NAMALWA (cell line): Measurements from ENCODE around the gene HPS6.

ENCODE experiments used
- DNase-seq: peaks from one replicate; pipeline ENCODE4 v3.0.0-alpha.2; 2015; ENCODE audit warnings: low spot score

HPS6 gene

DNA sequence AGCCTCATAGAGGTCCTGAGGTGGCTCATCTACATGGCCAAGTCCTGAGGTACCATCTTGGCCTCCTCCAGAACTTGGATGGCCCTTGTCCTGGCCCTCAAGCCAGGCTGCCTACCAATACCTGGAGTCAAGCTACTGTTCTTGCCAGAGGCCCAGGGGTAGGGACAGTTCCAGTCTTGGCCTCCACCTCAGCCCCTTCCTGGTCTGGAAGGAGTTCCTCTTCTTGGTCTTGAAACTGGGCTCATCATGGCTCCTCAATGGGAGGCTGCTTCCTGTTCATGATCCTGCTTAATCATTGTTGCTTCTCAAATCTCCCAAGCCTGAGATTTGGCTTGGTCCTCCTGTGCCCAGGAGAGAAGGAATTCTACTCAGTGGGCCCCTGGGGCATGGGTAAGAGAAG, 3.9 kb downstream of the HPS6 start:
- DNase-seq: no peak

DNA sequence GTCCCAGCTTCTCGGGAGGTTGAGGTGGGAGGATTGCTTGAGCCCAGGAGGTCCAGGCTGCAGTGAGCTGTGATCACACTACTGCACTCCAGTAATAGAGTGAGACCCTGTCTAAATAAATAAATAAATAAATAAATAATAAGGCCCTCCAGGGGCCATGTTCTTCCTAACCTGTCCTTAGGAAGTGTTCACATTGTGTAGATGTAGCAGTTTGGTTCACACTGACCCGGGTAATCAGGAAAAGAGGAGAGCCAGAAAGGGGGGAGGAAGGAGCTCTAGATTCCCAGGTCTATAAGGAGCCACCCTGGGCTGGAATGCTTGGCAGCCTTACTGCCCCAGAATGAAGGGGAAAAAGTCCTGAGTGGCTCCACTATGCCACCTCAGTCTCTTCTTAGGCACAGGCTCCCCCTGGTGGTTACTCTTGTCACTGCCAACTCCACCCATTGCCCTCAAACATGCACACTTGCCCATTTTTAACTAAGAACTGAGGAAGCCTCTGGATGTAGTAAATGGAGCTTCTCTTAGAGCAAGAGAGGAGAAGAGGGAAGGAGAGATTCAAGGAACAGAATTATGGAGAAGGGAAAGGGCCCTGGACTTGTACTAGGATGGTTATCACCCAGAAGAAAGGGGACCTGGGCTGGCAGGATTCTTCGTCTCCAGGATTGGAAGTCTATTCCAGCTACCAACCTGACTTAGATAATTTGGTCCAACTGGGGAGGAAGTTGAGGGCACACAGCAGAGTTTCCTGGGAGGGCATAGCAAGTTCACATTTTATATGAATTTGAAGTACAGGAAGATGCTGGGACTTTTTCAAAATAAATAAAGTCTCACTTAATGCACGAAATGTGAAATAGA, 7.8 kb downstream of the HPS6 start:
- peak; percentile 87 for DNase-seq

DNA sequence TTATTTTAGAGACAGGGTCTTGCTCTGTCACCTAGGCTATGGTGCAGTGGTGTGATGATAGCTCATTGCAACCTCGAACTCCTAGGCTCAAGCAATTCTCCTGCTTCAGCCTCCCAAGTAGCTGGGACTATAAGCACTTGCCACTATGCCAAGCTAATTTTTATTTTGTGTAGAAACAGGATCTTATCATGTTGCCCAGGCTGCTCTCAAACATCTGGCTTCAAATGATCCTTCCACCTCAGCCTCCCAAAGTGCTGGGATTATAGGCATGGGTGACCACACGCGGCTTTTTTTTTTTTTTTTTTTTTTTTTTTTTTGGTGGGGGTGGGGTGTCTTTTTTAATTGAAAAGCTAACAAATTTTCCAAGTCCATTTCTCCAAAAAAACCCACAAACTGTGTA, 18.4 kb downstream of the HPS6 start:
- DNase-seq: no peak

DNA sequence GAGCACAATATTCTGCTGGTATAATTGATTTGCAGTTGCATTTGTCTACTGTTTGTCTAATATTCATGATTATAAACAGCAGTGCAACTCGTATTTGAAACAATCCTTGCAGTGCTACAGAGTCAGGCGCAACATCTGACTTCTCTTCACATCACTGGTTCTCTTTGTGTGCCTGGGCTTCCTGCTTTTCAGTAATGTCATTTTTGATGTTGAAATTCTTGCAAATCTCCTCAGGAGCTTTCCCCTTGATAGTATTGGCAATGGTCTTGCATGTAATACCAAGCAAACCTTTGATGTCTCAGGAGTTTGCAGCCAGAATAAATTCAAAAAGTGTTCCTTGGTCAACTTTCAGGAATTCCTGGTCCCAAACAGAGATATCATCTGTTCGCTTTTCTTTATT, 20.2 kb downstream of the HPS6 start:
- DNase-seq: no peak

DNA sequence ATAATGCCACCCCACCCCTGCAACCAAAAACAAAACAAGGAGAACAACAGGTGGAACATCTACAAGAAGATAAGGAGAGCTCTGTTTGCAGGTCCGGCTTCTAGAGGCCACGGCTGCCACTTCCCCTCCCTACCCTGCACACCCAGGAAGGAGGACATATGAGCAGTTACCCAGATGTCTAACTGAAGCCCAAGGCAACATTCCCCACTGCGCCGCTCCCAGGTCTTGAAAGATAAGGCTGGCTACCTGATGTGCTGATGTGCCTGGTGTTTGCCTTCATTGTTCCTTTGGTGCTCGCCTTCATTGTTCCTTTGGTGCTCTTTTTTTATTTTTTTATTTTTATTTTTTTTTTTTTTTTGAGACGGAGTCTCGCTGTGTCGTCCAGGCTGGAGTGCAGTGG, 21.0 kb downstream of the HPS6 start:
- DNase-seq: no peak

DNA sequence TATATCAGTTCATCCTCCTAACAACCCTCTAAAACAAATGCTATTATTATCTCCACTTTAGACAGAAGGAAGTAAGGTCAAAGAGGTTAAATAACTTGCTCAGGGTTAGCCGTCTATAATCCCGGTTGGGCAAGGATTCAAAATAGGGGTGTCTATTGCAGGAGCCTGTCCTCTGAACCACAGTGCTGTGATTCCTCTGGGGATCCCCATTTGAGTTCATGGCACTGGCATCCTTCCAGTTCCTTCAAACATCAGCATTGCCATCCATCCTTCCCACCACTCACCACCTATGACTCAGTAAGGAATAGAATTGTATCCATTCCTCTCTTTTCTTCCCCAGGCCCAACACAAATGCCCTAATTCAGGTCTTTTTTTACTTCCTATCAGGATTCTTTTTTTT, 25.6 kb downstream of the HPS6 start:
- DNase-seq: no peak

DNA sequence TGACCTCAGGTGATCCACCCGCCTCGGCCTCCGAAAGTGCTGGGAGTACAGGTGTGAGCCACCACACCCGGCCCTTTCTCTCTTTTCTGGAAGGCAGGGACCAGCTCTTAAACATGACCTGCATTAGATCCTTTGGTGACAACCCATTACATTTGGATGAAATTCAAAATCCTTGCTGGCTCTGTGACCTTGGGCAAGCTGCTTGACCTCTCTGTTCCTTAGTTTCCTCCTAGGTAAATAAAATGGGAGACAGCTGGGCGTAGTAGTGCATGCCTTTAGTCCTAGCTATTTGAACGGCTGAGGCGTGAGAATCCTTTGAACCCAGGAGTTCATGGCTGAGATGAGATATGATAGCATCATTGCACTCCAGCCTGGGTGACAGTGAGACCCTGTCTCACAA, 31.3 kb downstream of the HPS6 start:
- DNase-seq: no peak

DNA sequence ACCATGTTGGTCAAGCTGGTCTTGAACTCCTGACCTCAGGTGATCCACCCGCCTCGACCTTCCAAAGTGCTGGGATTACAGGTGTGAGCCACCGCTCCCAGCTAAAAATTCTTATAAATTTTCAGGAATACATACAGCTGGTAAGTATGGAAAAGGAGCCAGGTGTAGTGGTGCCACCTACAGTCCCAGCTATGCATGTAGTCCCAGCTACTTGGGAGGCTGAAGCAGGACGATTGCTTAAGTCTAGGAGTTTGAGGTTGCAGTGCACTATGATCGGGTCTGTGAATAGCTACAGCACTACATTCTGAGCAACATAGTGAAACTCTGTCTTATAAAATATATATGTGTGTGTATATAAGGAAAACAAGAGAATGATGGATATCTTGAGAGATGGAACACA, 36.0 kb downstream of the HPS6 start:
- DNase-seq: no peak

DNA sequence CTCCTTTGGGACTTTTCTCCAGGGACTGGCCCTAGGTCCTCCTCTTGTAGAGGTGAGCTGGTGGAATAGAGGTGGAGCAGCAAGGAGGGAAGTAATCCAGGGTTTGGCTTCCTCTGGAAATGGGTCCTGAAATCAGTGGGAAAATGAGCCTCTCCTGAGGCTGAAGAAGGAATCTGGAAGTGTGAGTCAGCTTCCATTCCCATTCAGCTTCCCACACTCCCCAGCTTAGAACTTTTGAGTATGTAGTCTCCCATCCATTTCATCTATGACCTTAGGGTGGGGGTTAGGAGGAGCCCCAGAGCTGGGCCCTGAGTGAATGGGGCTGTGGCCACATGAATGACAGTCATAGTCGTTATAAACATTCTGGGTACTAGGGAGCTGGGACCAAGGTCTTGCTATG, 37.3 kb downstream of the HPS6 start:
- DNase-seq: no peak

DNA sequence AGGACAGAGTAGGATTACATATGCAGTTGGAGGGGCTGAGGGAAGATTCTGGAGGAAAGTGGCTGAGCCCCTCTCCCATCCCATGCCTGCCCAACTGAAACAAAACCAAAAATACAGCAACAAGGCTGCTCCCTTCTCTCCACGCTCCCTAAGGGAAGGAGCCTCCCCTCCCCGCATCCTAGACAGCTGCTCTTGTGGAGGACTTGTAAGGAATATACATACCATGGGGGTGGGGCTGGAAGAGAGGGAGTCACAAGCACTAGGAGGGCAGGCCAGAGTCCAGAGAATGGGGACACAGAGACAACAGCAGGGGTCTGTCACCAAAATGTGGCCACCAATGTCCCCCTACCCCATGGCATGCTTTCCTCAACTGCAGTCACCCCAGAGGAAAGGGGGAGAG, 41.8 kb downstream of the HPS6 start:
- DNase-seq: no peak

DNA sequence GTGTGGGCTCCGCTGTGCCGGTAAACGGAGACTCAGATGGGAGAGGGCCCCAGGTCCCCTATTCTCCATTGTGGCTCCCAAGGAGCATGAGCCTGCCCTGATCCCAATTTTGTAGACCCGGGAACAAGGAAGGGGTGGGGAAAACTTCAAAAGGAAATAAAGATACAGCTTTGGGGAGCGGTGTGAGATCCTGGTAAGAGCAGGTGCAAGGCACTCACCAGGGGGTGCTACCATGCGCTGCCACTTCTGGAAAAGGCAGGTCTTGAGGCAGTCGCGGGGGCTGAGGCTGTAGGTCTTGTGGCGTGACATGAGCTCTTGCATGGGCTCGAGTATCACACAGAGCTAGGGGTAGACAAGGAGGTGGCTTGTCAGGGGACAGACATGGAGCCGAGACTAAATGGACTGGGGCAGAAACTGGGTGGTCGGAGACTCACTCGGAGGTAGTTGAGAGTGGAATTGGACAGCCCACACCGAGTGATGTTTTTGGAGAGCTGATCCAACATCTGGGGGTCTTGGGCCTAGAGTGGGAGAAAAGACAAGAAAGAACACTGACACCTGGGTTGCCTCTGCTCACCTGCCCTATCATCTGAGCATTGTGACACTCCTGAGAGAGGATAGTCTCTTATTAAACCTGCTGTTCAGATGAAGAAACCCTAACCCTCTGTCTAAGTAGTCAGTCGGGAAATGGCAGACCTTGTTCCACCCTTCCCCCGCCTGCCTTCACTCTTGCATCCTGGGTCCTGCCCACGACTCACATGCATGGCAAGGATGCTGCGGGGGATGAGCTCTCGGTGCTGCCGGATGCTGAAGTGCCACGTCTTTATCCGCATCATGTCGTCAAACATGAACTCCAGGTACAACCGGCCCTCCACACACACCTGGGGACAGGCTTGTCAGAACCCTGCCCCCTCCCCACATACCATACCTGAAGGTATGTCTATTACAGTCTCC, 44.3 kb downstream of the HPS6 start:
- no peak for DNase-seq

DNA sequence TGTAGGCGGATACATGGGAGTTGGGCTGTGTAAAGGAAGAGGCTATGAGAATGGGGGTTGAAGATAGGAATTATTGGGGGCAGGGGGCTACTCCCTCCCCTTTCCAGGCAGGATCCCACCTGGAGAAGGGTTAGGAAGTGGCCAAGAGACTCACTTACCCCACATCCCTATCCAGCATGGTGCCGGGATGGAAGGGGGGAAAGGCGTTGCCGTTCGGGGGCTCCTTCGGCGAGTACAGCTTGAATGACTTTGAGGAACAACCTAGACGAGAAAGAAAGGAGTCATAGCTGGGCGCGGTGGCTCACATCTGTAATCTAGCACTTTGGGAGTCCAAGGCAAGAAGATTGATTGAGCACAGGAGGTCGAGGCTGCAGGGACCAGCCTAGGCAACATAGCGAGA, 46.1 kb downstream of the HPS6 start:
- no peak for DNase-seq

DNA sequence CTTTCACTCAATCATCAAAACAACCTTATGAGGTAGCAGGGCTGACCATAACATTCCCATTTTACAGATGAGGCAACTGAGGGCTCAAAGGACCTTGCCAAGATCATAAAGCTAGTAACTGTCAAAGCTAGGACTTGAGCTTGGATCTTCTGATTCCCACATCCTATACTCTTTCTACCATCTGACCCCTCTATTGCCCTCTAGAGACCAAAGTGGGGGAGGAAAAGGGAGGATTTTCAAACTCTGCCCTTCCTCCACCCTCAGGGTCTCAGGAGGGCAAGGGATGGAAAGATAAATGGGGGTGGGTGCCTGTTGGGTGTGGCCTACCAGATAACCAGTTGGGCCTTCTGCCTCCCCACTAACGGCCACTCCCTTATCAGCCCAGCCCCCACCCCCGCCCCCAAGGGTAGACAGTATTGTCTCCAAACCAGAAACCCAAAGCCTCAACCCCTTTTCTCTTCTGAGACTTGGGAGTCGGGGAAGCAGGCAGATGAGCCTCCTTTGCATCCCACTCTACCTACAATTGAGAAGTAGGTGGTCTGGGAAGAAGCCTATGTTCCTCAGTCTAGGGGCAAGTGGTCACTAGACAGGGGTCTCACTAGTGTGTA, 47.2 kb downstream of the HPS6 start:
- DNase-seq: no peak

DNA sequence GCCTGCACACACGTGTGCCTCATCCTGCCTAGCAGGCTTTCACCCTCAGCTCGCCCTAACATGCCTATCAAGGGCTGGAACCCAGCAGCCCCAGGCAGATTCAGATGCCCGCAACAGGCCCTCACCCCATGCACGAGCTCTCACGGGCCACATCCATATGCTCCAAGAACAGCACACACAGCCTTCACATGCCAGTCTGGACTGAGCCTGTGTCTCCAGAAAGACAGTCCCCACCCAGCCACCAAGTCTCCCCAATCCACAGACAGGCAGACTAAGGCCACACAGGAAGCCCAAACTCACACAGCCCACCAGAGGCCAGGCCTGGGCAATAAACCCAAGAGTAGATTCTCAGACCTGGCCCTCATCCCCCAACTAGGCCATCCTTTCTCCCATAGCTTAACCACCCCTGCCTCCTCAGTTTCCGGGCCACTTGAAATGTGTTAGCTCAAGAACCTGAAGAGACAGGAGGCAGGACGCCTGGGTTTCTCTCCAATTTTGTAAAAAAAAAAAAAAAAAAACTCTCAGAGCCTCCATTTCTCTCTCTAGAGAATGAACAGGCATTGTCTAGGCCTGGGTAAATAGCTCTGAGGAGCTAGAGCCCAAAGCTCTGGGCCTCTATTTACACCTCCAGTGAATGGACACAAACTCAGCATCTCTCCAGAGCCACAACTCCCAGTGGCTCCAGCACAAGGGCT, 48.3 kb downstream of the HPS6 start:
- no peak for DNase-seq

DNA sequence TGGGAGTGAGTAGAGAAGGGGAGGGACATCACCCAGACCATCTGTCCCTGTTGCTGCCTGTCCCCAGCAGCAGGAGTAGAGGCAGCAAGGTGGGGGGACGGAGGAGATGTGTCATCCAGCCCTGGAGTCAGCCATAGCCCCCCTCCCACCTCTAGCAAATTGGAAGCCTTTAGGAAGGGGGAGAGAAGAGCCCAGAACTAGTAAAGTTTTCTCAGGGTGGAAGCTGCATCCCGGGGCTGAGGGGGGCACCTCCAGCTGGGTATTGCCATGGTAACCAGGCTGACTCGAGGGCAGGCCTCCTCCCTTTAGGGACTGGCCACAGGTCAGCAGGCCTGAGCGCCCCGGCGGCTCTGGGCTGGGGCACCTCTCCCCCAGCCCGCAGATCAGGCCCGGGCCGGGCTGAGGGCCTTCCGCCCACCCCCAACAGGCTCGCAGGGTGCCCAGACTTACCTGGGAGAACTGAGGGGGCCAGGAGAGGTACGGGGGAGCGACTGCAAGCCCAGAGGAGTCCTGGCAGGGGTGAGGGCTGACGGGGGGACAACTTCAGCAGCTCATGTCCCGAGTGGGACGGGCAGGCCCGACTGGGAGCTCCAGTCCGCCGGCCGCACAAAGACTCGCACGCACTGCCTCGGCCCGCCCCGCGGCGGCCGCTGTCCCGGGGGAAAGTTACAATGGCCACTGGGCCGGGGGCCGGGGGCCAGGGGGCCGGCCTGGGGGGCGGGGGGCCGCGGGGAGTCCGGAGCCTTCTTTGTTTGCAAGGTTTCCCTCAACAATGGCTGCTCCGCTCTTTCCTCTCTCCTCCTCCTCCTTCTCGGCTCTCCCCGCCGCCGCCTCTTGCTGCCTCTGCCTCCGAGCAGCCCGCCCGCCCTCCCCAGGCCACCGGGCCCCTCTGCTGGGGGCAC, 49.1 kb downstream of the HPS6 start:
- no peak for DNase-seq

DNA sequence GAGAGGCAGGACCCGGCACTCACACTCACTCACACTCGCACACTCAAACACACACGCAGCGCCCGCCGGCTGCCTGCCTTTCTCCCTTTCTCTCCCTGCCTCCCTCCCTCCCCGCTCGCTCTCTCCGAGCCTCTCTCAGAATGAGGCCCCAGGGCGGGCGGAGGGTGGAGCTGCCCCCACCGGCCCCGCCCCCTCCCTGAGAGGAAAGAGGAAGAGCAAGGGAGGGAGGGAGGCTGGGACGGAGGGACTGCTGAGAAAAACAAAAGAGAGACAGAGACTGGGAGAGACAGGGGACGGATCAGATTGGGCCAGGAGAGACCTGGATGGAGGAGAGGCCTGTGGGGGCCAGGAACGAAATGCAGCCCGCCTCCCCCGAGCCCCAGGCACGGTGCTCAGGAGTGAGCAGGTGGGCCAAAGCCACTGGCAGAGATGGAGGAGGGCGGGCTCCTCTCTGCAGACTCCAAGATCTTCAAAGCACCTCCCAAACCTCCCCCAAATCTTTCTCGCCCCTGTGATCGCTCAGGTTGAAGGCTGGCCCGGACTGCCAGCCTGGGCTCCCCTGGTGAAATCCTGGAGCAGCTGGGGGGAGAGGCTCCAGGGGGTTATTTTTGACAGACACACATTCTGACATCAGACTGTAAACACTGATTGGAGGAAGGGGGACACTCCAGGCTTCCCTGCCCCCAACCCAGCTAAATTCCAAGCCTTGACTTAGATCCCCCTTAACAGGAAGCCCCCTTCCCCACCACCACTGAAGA, 49.9 kb downstream of the HPS6 start:
- DNase-seq: peak; percentile 91

DNA sequence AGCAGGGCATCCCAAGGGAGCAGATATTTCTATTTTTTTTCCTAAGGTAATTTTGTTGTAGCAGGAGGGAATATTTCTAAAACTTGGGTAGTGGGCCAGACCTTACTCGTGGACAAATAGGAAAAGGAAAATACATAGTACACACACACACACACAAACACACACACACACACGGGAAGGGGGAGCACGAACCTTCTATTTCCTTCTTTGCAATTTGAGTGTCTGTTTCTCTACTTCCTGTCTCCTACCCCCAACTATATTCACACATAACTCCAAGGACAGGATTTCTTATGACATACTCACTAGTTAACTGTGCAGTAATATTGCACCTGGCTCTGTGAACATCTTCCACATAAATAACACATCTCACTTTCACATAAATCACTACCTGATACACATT, 50.6 kb downstream of the HPS6 start:
- DNase-seq: peak; percentile 46

DNA sequence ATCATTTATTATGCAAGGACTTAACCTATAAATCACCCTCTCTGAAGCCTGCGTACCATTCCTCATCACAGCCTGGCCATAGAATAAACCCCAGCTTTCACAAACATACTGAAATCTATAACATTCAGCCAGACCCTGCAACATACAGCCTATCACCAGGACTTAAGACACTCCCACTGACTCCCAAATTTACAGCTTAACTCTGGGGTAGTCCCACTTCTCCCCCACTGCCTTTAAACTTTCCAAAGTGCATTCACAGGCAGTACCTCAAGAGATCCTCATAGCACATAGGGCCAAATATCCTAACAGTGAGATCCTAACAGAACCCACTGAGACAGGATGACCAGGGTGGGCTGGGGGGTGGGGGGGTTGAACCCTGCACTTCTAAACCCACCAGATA, 51.5 kb downstream of the HPS6 start:
- no peak for DNase-seq
